ENCODE data around the gene STARD10. TPM values are rescaled to one million over a fixed set of nuclear protein-coding genes. Genes with fewer than 3 reads are reported as not detected.
A peak's percentile ranks its signal among the peaks of the same experiment; 100 is the strongest.

STARD10 gene
- total RNA-seq, 6 experiments from 2014 or later, result 282 to 525 (median 330) TPM

GRCh38 chr11:72766152-72766902, 27.5 kb downstream of the STARD10 start:
- peak overlapping the region in 1 of 3 donors; percentile 49 for H3K27ac ChIP-seq
- peaks cover 0 to 14% (median 3%) of the 10 kb centered on the region in 4 donors for H3K36me3 ChIP-seq
- TF ChIP-seq, protein P1, sequence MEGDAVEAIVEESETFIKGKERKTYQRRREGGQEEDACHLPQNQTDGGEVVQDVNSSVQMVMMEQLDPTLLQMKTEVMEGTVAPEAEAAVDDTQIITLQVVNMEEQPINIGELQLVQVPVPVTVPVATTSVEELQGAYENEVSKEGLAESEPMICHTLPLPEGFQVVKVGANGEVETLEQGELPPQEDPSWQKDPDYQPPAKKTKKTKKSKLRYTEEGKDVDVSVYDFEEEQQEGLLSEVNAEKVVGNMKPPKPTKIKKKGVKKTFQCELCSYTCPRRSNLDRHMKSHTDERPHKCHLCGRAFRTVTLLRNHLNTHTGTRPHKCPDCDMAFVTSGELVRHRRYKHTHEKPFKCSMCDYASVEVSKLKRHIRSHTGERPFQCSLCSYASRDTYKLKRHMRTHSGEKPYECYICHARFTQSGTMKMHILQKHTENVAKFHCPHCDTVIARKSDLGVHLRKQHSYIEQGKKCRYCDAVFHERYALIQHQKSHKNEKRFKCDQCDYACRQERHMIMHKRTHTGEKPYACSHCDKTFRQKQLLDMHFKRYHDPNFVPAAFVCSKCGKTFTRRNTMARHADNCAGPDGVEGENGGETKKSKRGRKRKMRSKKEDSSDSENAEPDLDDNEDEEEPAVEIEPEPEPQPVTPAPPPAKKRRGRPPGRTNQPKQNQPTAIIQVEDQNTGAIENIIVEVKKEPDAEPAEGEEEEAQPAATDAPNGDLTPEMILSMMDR (IDR thresholded peaks at IDR 0.05), result no peak
- no peak for TF ChIP-seq POLR2A (IDR thresholded peaks at IDR 0.05)
- peak in 1 of 3 donors; percentile 76 for DNase-seq
- no peaks in the 10 kb centered on the region for H3K9me3 ChIP-seq
- no peak overlapping the region for H3K4me3 ChIP-seq
- peak; percentile 62 to 83 (median 80) for ATAC-seq
- intact Hi-C loops (cut with DNase I), result no loop called here
- WGBS (ENCODE audit: insufficient coverage, low coverage, low lambda C conversion rate, missing lambda C conversion rate), result 21% methylated on average over 6 of the region's 12 CpGs
- peaks cover 0 to 74% (median 21%) of the 10 kb centered on the region in 4 donors for H3K4me1 ChIP-seq
- H3K27me3 ChIP-seq, result no peaks in the 10 kb centered on the region

DNA sequence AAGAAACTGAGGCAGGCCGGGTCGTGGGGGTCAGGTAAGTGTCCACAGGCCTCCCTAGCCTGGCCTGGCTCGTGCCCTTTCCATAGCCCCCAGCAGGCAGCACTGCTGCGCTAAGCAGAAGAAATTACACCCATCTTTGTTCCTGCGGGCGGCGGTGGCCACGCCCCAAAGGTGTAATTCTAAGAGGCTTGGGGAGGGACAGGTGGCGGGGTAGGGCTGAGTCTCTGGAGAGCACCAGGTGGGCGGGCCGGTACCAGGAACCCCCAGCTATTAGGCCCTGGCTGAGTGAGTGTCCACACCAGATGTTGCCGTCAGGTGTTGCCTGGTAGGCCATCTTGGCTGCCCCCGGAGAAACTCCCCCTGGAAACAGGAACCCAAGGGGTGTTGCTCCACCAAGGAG, 29.3 kb downstream of the STARD10 start:
- ATAC-seq, result no peak
- peaks cover 0 to 20% (median 3%) of the 10 kb centered on the region in 4 donors for H3K36me3 ChIP-seq
- WGBS (ENCODE audit: insufficient coverage, low coverage, low lambda C conversion rate, missing lambda C conversion rate), result 80% methylated on average over 1 of the region's 13 CpGs
- H3K4me1 ChIP-seq, result peaks cover 0 to 62% (median 21%) of the 10 kb centered on the region in 4 donors
- no peak overlapping the region for H3K4me3 ChIP-seq
- no peak overlapping the region for H3K27ac ChIP-seq
- H3K9me3 ChIP-seq, result no peaks in the 10 kb centered on the region
- DNase-seq, result no peak
- intact Hi-C loops (cut with DNase I), result no loop called here
- TF ChIP-seq, protein P1 (IDR thresholded peaks at IDR 0.05), result no peak
- TF ChIP-seq POLR2A (IDR thresholded peaks at IDR 0.05), result no peak
- H3K27me3 ChIP-seq, result no peaks in the 10 kb centered on the region

- Histone ChIP-seq H3K4me1 (peaks cover 0 to 57% (median 18%) of the 10 kb centered on the region in 4 donors), H3K9me3 (no peaks in the 10 kb centered on the region), H3K27me3 (no peaks in the 10 kb centered on the region), H3K4me3 (no peak overlapping the region), H3K27ac (no peak overlapping the region), H3K36me3 (peaks cover 0 to 25% (median 4%) of the 10 kb centered on the region in 4 donors)
- DNase-seq, result no peak
- TF ChIP-seq, protein P1 (IDR thresholded peaks at IDR 0.05), result no peak
- TF ChIP-seq POLR2A (IDR thresholded peaks at IDR 0.05), result no peak
- 87% methylated on average over 2 of the region's 4 CpGs for WGBS (ENCODE audit: insufficient coverage, low coverage, low lambda C conversion rate, missing lambda C conversion rate)
- intact Hi-C loops (cut with DNase I), result no loop called here
- ATAC-seq, result no peak
Observed at GRCh38 chr11:72763823-72764222, 30.0 kb downstream of the STARD10 start.

GRCh38 chr11:72762641-72763304, 31.1 kb downstream of the STARD10 start:
- intact Hi-C loops (cut with DNase I), result no loop called here
- H3K4me3 ChIP-seq, result no peak overlapping the region
- 34% methylated on average over 3 of the region's 5 CpGs for WGBS (ENCODE audit: insufficient coverage, low coverage, low lambda C conversion rate, missing lambda C conversion rate)
- DNase-seq (no peak), ATAC-seq (no peak)
- no peaks in the 10 kb centered on the region for H3K27me3 ChIP-seq
- TF ChIP-seq, protein P1 (IDR thresholded peaks at IDR 0.05), result no peak
- no peak for TF ChIP-seq POLR2A (IDR thresholded peaks at IDR 0.05)
- peaks cover 0 to 46% (median 13%) of the 10 kb centered on the region in 4 donors for H3K4me1 ChIP-seq
- no peak overlapping the region for H3K27ac ChIP-seq
- H3K36me3 ChIP-seq, result peaks cover 0 to 36% (median 9%) of the 10 kb centered on the region in 4 donors
- H3K9me3 ChIP-seq, result no peaks in the 10 kb centered on the region
